GM10266 (cell line): ENCODE results near the gene NANS.

ENCODE experiments used
- DNase-seq: peaks from one replicate; pipeline ENCODE4 v3.0.0; 2012; ENCODE audit errors: extremely low spot score
- TF ChIP-seq, protein P1 (sequence below): IDR thresholded peaks from 2 replicates; pipeline ENCODE4 v1.5.1; 2012; ENCODE audit warnings: mild to moderate bottlenecking, low read depth; ENCODE audit not compliant: control insufficient read depth, insufficient read depth; ENCODE audit errors: missing control alignments

NANS gene

GRCh38 chr9:98039607-98040017, 16.9 kb upstream of the NANS start:
- no peak for DNase-seq
- TF ChIP-seq, protein P1, sequence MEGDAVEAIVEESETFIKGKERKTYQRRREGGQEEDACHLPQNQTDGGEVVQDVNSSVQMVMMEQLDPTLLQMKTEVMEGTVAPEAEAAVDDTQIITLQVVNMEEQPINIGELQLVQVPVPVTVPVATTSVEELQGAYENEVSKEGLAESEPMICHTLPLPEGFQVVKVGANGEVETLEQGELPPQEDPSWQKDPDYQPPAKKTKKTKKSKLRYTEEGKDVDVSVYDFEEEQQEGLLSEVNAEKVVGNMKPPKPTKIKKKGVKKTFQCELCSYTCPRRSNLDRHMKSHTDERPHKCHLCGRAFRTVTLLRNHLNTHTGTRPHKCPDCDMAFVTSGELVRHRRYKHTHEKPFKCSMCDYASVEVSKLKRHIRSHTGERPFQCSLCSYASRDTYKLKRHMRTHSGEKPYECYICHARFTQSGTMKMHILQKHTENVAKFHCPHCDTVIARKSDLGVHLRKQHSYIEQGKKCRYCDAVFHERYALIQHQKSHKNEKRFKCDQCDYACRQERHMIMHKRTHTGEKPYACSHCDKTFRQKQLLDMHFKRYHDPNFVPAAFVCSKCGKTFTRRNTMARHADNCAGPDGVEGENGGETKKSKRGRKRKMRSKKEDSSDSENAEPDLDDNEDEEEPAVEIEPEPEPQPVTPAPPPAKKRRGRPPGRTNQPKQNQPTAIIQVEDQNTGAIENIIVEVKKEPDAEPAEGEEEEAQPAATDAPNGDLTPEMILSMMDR, result no peak

DNA sequence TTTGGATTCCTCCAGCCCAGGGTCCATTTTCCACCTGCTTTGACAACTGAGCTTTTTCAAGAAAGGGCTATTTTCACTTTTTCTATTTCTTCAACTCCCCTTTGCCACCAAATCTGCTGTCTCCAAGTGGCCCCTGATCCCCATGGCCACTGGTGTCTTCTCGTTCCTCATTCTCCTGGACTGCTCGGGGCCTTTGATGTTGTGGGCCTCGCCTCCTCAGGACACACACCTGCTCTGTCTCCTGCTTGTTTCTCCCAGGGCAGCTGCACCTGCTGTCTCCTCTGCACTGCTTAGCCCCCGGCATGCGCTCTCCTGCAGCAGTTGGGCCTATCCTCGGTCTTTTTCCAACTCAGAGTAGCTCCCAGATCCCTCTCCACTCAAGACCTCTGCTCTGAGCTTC, 16.3 kb upstream of the NANS start:
- TF ChIP-seq, protein P1, result no peak
- DNase-seq, result no peak

- DNase-seq, result no peak
- TF ChIP-seq, protein P1, result no peak
These were observed 12.6 kb upstream of the NANS start for GRCh38 chr9:98043915-98044314.

- DNase-seq, result peak; percentile 17
- TF ChIP-seq, protein P1, result no peak
These were observed 11.0 kb upstream of the NANS start for GRCh38 chr9:98045234-98046179.

- TF ChIP-seq, protein P1, result no peak
- DNase-seq, result no peak
These were observed 10.4 kb upstream of the NANS start for GRCh38 chr9:98046180-98046543.

DNA sequence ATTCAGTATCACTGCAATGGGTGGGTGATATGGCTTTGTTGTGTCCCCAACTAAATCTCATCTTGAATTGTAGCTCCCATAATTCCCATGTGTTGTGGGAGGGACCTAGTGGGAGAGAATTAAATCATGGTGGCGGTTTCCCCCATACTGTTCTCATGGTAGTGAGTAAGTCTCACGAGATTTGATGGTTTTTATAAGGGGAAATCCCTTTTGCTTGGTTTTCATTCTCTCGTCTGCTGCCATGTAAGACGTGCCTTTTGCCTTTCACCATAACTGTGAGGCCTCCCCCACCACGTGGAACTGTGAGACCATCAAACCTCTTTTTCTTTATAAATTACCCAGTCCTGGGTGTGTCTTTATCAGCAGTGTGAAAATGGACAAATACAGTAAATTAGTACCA, 9.5 kb upstream of the NANS start:
- no peak for DNase-seq
- TF ChIP-seq, protein P1, result no peak

DNA sequence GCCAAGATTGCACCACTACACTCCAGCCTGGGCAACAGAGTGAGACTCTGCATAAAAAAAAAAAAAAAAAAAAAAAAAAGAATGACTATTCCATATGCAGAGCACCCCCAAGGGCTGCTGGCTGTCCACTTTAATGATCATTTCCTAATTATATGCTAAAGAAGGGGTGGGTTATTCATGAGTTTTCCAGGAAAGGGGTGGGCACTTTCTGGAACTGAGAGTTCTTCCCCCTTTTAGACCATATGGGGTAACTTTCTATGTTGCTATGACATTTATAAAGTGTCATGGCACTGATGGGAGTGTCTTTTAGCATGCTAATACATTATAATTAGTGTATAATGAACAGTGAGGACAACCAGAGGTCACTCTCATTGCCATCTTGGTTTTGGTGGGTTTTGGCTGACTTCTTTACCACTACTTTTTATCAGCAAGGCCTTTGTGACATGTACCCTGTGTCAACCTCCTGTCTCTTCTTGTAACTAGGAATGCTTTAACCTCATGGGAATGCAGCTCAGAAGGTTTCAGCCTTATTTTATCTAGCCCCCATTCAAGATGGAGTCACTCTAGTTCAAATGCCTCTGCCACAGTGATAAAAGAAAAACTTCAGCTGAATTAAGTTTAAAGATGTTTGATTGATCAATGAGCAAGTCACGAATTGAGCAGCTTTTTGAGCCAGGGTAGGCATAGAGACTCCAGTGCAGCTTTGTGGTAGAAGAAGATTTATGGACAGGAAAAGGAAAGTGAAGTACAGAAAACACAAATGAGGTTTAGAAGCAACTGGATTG, 7.1 kb upstream of the NANS start:
- TF ChIP-seq, protein P1, result no peak
- no peak for DNase-seq
